Measurements from ENCODE around the gene MDGA2. TPM values are rescaled to one million over a fixed set of nuclear protein-coding genes. Genes with fewer than 3 reads are reported as not detected.

The MDGA2 gene
- polyA plus RNA-seq, 1 of the 3 experiments (the other 2 are of a cell fraction), result not detected

DNA sequence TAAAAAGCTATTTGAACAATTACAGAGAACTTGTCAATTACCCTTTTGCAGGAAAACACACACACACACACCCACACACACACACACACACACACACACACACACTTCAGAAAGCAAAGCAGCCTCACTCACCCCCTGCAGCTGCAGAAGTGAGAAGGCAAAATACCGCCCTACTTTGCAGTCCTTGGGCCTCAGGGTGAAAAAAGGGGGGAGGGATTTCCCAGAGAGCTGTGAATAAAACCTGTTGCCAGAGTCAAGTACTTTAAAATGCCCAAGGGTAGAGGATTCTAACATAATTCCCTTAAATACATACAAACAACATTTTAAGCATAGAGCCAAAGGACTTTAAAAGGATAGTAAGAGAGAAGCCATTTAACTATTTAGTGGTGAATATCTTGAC, 285.9 kb downstream of the MDGA2 start (continued):
- TF ChIP-seq RAD21 (IDR thresholded peaks at IDR 0.05; ENCODE audit: low read length), result no peak
- TF ChIP-seq, protein P1, sequence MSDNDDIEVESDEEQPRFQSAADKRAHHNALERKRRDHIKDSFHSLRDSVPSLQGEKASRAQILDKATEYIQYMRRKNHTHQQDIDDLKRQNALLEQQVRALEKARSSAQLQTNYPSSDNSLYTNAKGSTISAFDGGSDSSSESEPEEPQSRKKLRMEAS (IDR thresholded peaks at IDR 0.05; ENCODE audit: low read depth), result no peak
- TF ChIP-seq TCF12 (IDR thresholded peaks at IDR 0.05), result no peak
- TF ChIP-seq, protein P2, sequence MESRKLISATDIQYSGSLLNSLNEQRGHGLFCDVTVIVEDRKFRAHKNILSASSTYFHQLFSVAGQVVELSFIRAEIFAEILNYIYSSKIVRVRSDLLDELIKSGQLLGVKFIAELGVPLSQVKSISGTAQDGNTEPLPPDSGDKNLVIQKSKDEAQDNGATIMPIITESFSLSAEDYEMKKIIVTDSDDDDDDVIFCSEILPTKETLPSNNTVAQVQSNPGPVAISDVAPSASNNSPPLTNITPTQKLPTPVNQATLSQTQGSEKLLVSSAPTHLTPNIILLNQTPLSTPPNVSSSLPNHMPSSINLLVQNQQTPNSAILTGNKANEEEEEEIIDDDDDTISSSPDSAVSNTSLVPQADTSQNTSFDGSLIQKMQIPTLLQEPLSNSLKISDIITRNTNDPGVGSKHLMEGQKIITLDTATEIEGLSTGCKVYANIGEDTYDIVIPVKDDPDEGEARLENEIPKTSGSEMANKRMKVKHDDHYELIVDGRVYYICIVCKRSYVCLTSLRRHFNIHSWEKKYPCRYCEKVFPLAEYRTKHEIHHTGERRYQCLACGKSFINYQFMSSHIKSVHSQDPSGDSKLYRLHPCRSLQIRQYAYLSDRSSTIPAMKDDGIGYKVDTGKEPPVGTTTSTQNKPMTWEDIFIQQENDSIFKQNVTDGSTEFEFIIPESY (IDR thresholded peaks at IDR 0.05; ENCODE audit: borderline replicate concordance, low read depth), result no peak
- TF ChIP-seq, protein P3, sequence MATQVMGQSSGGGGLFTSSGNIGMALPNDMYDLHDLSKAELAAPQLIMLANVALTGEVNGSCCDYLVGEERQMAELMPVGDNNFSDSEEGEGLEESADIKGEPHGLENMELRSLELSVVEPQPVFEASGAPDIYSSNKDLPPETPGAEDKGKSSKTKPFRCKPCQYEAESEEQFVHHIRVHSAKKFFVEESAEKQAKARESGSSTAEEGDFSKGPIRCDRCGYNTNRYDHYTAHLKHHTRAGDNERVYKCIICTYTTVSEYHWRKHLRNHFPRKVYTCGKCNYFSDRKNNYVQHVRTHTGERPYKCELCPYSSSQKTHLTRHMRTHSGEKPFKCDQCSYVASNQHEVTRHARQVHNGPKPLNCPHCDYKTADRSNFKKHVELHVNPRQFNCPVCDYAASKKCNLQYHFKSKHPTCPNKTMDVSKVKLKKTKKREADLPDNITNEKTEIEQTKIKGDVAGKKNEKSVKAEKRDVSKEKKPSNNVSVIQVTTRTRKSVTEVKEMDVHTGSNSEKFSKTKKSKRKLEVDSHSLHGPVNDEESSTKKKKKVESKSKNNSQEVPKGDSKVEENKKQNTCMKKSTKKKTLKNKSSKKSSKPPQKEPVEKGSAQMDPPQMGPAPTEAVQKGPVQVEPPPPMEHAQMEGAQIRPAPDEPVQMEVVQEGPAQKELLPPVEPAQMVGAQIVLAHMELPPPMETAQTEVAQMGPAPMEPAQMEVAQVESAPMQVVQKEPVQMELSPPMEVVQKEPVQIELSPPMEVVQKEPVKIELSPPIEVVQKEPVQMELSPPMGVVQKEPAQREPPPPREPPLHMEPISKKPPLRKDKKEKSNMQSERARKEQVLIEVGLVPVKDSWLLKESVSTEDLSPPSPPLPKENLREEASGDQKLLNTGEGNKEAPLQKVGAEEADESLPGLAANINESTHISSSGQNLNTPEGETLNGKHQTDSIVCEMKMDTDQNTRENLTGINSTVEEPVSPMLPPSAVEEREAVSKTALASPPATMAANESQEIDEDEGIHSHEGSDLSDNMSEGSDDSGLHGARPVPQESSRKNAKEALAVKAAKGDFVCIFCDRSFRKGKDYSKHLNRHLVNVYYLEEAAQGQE (IDR thresholded peaks at IDR 0.05; ENCODE audit: low read depth, low read length), result no peak
- TF ChIP-seq SIN3A (IDR thresholded peaks at IDR 0.05; ENCODE audit: borderline replicate concordance, low read depth, low read length), result no peak
- TF ChIP-seq, protein P4, sequence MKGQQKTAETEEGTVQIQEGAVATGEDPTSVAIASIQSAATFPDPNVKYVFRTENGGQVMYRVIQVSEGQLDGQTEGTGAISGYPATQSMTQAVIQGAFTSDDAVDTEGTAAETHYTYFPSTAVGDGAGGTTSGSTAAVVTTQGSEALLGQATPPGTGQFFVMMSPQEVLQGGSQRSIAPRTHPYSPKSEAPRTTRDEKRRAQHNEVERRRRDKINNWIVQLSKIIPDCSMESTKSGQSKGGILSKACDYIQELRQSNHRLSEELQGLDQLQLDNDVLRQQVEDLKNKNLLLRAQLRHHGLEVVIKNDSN (IDR thresholded peaks at IDR 0.05; ENCODE audit: borderline replicate concordance, low read depth), result no peak

- H3K9me3 ChIP-seq, result no peaks in the 10 kb centered on the region
- ChIA-PET POLR2A (no interaction called here), CTCF (no interaction called here)
- TF ChIP-seq YY1 (IDR thresholded peaks at IDR 0.05; ENCODE audit: low read depth) (no peak), PBX3 (IDR thresholded peaks at IDR 0.05) (no peak), SIN3A (IDR thresholded peaks at IDR 0.05; ENCODE audit: borderline replicate concordance, low read depth, low read length) (no peak), EZH2phosphoT487 (IDR thresholded peaks at IDR 0.05; ENCODE audit: borderline replicate concordance, low read depth) (no peak)
- TF ChIP-seq, protein P3 (IDR thresholded peaks at IDR 0.05; ENCODE audit: low read depth, low read length), result no peak
- no peaks in the 10 kb centered on the region for H3F3A ChIP-seq (replicated peaks; ENCODE audit: insufficient read depth)
- H3K79me2 ChIP-seq (ENCODE audit: insufficient read depth), result no peaks in the 10 kb centered on the region
- no peaks in the 10 kb centered on the region for H3K27me3 ChIP-seq (ENCODE audit: insufficient read depth)
- no peaks in the 10 kb centered on the region for H4K20me1 ChIP-seq (ENCODE audit: insufficient read depth)
- no peaks in the 10 kb centered on the region for H3K4me1 ChIP-seq (ENCODE audit: control insufficient read depth in 1 of 2, insufficient read depth in 2 of 2, low read depth in 1 of 2, low read length in 1 of 2)
- 19% methylated on average over 2 of the region's 2 CpGs for WGBS (ENCODE audit: low lambda C conversion rate)
- DNase-seq, result no peak
- H3K4me3 ChIP-seq (ENCODE audit: low read depth in 2 of 2, low read length in 1 of 2), result no peak overlapping the region
- no peaks in the 10 kb centered on the region for H3K9me2 ChIP-seq
- H2AFZ ChIP-seq (ENCODE audit: low read depth), result no peak overlapping the region
- H3K36me3 ChIP-seq (replicated peaks in 1 of 2; ENCODE audit: control insufficient read depth in 1 of 2, insufficient read depth in 2 of 2, low read length in 1 of 2), result no peaks in the 10 kb centered on the region
- no peak overlapping the region for H3K9ac ChIP-seq
- H3K27ac ChIP-seq (ENCODE audit: low read depth in 2 of 2, low read length in 1 of 2), result no peak overlapping the region
- no peak overlapping the region for H3K4me2 ChIP-seq
Measured at GRCh38 chr14:47366006-47366405, 309.4 kb downstream of the MDGA2 start.

Data from SK-N-SH (cell line).